Activated naive CD4-positive, alpha-beta T cell treated with anti-CD3 and anti-CD28 coated beads, Interleukin-2, amount 50 U/mL, for 16 hours (primary cell): ENCODE results near the gene TMEM87B.

Experiments used
- DNase-seq: peaks from one replicate; pipeline ENCODE4 v3.0.0-alpha.2; 2020

The TMEM87B gene, protein sequence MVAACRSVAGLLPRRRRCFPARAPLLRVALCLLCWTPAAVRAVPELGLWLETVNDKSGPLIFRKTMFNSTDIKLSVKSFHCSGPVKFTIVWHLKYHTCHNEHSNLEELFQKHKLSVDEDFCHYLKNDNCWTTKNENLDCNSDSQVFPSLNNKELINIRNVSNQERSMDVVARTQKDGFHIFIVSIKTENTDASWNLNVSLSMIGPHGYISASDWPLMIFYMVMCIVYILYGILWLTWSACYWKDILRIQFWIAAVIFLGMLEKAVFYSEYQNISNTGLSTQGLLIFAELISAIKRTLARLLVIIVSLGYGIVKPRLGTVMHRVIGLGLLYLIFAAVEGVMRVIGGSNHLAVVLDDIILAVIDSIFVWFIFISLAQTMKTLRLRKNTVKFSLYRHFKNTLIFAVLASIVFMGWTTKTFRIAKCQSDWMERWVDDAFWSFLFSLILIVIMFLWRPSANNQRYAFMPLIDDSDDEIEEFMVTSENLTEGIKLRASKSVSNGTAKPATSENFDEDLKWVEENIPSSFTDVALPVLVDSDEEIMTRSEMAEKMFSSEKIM

DNA sequence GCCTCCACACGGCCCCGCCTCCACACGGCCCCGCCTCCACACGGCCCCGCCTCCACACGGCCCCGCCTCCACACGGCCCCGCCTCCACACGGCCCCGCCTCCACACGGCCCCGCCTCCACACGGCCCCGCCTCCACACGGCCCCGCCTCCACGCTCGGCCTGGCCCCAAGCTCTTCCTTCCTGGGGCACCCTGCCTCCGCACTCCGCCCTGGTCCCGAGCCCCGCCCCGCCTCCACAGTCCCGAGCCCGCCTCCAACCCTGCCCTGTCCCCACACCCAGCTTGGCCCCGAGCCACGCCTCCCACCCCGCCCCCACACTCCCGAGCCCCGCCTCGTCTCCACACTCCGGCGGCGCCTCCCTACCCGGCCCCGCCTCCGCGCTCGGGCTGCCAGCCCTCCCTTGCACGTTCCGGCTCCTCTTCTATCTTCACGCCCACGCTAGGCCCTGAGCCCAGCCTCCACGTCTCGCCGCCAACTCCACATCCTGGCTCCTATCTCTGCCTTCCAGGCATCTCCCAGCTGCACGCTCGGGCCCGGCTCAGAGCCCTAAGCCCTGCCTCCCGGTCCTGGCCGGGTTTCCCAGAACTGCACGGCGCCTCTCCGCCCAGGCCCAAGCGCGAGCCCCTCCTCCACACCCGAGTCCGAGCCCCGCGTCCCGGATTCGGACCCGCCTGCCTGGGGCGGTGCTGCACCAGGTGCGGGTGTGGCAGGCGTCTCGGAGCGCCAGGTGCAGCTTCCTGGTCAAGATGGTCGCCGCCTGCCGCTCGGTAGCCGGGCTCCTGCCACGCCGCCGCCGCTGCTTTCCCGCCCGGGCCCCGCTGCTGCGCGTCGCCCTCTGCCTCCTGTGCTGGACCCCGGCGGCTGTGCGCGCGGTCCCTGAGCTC, at the start of gene TMEM87B:
Gene TMEM87B, plus strand, starts transcription at position 423 of the 883 bp plus-strand sequence. Its CDS starts 323 bp downstream, at position 746.
- DNase-seq, result peak; percentile 94

DNA sequence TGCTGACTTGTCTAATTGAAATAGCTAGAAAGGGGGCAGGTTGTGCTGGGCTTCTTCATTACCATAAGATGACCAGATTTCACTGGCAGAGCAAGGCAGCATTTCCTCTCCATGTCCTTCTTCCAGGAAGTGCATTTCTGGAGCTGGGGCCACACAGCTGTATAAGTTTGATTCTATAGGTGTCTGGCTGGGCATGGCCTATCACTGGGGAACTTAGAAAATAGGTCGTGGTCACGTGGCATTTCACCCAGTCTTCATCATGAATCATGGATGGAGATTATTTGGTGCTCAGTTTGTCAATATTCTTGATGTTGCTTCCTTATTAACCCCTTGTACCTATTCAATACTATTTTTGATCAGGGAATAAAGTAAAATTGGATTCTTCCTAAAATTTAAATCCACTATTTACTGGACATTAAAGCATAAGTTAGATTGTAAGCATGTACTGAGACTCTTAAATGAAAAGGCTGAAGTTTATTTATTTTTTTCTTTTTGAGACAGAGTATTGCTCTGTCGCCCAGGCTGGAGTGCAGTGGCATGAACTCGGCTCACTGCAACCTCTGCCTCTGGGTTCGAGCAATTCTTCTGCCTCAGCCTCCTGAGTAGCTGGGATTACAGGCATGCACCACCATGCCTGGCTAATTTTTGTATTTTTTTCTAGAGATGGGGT, 49.5 kb upstream of the TMEM87B start:
- DNase-seq, result no peak

DNA sequence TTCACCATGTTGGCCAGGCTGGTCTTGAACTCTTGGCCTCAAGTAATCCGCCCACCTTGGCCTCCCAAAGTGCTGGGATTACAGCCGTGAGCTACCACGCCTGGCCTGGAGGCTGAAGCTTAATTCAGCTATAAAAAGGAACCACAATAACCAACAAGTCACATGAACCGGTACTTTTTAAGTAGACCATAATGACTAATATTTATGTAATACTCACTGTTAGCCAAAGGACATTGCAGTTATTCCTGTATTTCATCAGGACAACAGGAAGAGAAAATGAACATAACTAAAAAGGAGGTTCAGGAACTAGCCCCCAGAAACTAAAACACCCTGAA, 49.0 kb upstream of the TMEM87B start:
- no peak for DNase-seq

DNA sequence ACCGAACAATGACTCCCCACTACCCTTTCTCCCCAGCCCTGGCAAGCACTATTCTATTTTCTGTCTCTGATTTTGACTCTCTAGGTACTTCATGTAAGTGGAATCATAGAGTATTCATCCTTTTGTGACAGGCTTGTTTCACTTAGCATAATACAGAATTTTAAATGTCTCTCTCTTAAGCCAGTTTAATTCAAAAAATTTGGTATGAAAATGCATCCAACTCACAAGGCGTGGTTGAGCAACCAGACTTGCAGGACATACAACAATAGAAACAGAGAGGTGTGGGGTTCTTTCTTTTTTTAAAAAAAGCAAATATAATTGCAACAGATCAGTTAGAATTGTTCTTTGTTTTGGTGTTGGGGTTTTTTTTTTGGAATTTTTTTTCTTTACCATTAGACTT, 47.6 kb upstream of the TMEM87B start:
- no peak for DNase-seq

DNA sequence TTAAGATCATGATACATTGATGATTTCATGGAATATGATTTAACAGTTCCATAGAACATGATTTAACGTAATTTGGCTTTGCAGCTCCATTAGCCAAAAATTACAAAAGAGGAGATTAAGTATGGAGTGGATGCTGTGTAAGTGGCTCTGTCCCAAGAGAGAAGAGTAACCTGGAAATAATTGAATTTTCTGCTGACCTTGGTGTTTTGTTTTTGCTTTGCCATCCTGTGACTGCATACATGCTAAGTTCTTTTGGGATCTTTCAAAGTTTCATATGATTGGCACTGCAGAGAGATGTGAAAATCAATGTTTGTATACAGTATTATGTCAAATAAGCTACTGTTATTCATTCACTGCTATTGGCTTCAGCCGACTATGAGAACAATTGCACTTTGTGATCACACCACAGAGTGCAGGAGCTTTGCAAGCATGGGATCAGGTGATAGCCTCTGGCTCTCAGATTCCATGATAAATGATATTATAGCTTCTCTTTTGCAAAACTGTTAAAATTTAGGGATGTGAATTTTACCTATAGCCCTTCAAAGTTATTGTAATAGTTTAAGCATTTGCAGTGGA, 46.1 kb upstream of the TMEM87B start:
- DNase-seq, result no peak

DNA sequence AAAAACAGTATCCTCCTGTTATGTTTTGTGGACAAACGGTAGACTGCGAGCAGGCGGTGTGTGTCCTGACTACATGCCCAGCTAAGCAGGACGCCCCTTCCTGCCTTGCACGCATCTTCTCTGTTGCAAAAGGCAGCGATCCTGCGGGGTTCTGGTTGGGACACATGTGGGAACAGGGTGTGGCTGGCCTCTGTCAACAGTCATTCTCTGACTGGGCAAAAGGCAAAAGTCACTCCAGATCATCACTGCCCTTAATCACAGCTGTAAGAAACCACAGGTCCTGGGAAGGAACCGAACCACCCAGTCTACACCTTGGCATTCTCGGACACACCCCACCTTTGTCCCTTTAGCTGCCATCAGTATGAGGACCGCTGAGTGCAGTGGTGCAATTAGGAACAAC, 44.3 kb upstream of the TMEM87B start:
- no peak for DNase-seq

DNA sequence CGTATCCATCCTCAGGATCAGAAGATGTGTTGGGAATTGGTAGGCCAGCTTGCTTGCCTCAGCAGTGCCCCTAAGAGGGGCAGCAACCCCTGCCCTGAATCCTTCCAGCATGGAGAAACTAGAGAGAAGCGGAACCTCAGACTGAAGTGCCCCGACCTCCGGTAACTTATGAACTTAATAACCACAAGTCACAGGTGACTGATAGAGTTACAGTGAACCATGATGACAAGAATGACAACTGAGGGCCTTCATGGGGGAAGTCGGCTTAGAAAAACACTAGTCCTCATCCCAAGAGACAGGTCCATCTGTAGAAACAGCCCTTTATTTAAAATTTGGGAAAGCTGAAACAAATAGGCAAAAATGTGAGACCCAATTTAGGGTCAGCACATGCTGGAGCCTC, 42.5 kb upstream of the TMEM87B start:
- DNase-seq, result no peak

DNA sequence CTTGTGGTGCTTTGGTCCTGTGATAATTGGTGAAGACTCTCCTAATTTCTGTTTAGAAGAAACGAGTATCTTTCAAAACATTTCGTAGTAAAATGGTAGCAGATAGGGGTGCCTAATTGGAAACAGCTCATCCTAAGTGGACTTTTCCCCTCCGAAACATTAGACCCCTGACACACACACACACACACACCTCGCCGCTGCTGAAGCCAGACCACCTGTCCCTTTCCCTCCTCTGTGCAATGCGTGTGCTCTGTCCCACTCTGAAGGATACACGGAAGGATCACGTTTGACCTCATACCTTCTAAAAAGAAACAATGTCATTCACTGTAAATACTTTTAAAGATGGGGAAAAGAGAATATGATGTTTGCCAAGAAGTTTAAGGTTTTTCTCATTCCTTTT, 36.2 kb upstream of the TMEM87B start:
- no peak for DNase-seq

DNA sequence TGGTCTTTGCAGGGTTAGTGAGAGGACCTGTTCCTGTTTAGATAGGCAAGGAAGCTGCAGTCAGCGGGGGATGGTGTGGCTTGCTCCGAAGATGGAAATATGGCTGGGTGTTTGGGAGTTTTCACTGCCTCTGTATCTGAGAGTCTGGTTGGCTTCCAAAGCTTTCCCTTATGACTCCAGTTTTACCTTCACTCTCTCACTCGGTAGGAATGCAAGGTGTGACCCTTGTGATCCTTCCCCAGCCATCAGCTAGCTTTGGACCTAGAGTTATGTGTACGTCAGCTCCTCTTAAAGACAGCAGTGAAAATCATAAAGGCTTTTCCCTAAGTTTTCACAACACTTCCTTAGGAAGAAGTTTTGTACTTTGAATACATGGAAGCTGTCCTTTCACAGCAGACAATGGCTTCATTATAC, 35.5 kb upstream of the TMEM87B start:
- DNase-seq, result no peak

DNA sequence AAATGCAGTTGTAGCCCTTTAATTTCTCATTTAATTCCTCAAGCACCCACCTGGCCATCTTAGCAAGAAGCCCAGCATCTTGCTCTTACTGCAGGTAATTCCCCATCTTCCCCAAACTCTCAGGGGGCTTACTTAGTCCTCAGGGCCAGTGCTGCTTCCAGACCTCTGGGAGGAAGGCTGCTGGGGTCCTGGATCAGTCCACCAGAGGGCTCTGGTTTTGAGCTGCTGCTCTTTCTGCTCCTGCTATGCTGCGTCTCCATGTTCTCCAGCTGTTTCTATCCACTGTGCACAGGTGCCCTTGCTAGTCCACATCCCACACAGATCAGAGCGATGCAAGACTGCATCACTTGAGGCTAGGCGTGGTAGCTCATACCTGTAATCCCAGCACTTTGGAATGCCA, 34.5 kb upstream of the TMEM87B start:
- DNase-seq, result no peak

DNA sequence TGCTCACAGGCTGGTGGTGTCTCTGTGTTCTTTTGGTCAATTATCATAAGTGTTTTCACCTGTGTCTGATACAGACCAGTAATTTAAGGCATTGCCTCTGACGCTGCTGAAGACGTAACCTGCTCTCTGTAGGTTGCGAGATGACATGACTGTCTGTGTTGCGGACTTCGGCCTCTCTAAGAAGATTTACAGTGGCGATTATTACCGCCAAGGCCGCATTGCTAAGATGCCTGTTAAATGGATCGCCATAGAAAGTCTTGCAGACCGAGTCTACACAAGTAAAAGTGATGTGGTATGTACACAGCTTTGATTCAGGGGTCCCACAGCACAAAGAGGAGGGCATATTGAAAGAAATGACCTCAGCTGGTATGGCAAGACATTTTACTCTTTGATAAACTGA, 33.8 kb upstream of the TMEM87B start:
- DNase-seq, result no peak

DNA sequence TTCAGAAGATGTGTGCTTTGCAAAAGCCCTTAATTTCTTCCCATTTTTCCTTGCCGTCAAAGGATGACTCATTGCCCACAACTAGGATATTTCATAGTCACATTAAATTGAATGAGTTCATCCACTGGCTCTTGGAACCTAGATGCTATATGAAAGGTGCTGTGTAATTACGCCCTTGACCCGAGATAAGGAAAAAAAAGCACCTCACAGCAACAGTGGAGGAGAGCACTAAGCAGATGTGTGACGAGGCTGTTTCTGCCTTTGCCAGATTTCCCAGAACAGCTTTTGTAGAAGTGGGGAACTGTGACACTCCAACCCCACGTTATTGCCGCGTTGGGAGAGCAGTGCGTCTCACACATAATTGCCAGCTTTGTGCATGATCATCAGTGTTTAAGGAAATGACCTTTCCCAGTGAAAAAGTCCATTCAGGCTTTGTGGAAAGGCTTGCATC, 33.3 kb upstream of the TMEM87B start:
- no peak for DNase-seq

DNA sequence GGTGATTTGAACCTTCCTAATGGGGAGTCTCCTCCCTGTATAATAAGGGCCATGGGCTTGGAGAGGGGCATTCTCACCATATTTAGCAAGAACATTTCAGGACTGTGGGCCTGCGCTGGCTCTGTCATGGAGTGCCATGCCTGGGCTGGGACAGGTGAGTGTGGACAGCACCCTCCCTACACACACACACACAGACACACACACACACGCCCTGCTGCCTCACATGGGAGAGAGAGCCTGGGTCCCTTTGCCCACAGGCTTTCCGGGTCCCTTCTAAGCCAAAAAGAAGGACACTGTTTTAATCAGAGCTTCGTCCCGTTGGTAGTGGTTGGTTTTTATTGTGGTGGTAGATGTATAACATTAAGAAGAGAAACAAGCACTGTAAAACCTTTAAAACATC, 31.4 kb upstream of the TMEM87B start:
- DNase-seq, result no peak

DNA sequence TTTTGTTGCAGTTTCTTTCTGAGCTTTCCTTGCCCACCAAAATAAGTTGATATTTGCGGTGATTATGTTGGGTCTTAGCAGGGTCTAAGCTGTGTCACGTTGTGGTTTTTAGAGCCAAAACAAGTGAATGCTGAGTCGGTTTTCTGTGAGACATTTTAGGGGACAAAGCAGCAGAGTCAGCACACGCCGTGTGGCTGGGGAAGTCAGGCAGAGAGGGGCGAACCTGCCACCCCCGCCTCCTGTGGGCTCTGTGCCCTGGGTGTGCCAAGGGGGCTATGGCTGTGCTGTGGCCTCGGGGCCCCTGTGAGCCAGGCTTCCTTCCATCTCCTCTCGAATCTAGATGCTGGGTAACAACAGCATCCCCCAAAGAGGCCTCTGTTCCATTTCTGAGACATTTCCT, 30.8 kb upstream of the TMEM87B start:
- DNase-seq, result no peak

DNA sequence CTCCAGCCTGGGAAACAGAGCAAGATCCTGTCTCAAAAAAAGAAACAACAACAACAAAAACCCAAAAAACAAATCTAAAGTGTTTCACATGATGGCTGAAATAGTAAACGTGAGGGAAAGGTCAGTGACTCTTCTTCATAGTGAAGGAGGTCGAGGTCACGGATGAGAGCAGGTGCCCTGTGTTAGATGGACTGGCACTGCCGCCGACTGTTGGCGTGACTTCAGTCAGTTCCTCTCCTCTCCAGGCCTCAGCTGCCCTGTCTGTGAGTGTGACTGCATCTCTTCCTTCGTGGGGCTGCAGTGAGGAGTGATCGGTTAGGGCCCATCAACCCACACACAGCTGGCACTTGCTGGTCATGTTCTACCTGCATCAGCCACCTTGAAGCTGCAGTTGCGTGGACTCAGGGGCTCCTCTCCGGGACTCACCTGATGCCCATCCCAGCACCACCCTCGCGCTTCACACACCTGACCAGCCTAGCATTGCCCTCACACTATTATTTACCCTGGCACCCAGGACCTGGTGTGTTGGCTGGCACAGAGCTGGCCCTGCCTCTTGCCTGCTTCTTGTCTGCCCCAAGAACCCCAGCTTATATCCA, 30.1 kb upstream of the TMEM87B start:
- DNase-seq, result no peak

DNA sequence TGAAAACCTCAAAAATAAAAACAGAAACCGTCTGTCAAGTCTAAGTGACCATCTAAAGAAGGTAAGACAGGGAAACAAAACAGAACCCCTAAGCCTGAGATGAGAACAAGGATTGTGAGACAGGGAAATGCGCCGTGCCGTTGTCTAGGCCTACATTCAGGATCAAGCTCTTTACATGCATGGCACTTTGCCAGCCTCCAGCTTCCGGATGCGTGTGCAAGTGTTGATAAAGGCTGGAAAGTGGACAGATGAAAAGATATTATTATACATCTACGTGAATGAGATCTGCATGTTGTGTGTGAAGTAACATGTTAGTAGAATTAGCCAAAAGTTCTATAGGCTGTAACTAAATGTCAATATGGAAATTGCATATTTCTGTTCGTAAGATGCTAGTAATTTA, 28.6 kb upstream of the TMEM87B start:
- no peak for DNase-seq

DNA sequence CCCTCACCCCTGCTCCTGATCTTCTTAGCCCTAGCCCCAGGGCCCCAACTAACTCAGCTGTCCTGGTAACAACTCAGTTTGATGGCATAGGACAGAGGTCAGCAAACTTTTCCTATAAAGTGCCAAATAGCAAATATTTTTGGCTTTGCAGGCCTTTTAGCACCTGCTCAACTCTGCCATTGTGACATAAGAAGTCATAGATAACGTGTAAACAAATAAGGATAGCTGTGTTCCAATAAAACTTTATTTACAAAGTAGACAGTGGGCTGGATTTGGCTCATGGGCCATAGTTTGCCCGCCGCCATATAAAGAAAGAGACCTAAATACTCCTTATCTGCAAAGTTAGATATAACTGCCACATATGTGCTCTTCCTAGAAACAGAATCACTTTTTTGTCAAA, 27.3 kb upstream of the TMEM87B start:
- no peak for DNase-seq

DNA sequence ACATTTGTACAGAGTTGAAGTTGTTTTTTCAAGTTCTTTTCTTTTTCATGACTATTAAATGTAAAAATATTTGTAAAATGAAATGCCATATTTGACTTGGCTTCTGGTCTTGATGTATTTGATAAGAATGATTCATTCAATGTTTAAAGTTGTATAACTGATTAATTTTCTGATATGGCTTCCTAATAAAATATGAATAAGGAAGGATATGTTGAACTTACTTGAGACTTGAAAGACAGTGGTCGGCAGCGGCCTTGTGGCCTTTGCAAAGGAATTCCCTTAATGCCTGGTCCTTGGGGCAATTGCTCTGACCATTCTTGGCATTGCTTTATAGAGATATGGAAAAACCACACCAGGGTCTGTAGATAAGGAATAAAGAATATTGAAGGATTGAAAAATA, 25.9 kb upstream of the TMEM87B start:
- no peak for DNase-seq

DNA sequence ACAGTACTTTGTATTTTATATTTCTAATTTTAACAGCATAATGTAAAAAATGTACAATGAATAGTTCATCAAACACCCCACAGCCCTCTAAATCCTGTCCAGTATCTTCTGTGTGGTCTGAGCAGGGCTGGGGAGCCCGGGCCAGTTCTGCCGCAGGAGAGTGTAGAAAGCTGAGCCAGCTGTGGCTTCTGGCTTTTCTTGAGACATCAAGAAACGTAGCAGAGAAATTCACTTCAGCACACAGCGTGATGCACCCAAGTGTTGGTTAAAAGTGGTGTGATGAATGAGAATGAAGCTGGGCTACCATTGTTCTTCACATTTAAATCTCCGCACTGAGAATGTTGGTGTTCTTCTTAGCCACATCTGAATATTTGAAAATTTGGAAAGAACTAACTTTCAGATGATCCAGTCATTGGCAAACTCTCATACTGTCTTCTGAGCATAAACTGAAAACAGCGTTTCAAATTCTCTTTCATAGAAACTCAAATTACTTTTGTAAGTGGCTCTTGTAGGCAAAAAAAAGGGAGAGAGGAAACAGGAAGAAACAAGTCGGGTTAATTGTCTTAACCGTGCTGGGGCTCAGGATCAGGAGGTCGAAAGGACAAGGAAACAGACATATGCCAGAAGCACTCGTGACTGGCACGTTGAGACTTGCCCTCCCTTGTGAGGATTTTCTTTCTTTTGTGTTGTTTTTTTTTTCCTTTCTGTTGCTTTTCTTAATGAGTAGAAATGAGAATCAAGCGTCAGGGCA, 23.4 kb upstream of the TMEM87B start:
- DNase-seq, result no peak

DNA sequence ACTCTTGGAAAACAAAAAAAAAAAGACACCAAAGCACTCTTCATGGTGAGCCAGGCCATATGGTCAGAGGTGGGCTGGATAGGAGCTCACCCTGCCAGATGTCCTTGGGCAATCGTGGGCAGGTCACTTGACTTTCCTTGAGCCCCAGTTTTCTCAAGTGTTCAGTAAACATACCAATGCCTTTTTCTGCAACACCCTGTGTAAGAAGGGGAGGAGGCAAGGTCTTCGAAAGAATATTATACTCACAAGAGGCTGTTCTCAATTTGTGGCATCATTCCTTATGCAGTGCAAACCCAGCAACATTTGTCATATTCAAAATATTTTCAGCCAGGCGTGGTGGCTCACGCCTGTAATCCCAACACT, 22.9 kb upstream of the TMEM87B start:
- no peak for DNase-seq

DNA sequence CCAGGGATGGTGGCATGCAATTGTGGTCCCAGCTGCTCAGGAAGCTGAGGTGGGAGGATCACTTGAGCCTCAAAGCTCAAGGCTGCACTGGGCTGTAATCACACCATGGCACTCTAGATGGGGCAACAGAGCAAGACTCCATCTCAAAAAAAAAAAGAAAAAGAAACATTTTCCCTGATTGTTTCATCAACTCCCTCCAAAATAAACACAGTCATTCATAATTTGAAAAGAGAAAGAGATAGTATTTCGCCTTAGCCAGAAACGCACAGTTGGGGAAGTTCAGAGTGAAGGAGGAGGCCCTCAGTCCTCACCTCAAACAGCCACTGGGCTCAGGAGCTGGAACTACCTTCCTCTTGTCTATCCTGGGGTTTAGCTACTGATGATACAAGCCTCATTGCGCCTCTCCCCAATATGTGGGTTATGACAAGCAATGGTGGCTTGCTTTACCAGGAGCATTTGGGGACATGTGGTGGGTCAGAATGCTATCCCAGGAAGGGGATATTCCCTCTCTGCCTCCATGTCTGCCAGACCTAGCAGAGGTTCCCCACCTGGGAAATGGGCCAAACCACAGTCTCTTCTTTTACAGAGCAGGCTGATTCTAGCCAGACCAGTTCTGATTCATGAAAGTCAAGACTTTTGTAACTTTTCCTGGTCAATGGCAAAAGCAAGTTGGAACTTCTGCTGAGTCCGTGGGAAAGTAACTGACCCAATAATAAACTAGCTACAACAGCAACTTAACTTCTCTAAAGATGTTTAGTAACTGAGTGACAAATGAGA, 22.2 kb upstream of the TMEM87B start:
- DNase-seq, result no peak
